ENCODE results near the gene HMGA1.
"Not testable (repeated sequence)": the region's sequence is repeated elsewhere in the genome, so short reads cannot be mapped to it uniquely, and the experiment has no call there.

The HMGA1 gene

DNA sequence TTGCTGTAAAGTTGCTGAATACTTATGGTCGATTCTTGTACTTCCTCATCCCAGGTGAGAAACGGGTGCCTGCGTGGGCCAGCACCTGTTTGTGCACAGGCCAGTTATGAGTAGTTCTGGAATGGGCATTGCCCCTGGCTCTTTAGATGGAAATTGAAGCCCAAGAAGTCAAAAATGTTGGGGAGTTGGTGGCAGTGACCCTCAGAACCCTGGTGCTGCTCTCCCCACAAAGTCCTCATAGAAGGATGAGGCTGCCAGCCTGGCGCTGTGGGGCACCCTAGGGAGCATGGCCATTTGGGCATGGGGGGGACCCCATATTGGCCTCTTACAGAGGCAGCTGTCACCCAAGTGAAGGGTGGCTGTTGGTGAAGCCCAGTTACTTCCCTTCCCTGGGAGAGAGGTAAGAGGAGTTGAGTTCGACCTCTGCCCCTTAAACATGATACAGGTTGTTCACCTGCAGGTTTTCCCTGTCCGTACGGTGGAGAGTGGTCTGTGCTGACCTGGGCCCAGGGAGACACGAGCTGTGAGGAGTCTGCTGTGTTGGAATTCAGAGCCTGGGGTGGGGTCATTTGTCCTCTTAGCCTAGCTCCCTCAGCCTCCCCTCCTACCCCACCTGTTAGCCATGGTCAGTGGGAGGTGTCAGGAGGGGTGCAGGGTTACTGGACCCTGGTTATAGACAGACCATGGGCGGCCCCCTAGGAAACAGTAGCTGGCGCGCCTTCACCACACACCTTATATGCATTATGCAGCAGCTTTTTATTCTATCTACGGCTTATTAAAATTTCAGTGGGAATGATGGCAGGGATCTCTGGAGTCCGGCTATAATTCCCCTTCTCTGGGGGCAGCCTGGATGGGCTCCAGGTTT lies 4.9 kb downstream of the HMGA1 start:
- no peak for DNase-seq

DNA sequence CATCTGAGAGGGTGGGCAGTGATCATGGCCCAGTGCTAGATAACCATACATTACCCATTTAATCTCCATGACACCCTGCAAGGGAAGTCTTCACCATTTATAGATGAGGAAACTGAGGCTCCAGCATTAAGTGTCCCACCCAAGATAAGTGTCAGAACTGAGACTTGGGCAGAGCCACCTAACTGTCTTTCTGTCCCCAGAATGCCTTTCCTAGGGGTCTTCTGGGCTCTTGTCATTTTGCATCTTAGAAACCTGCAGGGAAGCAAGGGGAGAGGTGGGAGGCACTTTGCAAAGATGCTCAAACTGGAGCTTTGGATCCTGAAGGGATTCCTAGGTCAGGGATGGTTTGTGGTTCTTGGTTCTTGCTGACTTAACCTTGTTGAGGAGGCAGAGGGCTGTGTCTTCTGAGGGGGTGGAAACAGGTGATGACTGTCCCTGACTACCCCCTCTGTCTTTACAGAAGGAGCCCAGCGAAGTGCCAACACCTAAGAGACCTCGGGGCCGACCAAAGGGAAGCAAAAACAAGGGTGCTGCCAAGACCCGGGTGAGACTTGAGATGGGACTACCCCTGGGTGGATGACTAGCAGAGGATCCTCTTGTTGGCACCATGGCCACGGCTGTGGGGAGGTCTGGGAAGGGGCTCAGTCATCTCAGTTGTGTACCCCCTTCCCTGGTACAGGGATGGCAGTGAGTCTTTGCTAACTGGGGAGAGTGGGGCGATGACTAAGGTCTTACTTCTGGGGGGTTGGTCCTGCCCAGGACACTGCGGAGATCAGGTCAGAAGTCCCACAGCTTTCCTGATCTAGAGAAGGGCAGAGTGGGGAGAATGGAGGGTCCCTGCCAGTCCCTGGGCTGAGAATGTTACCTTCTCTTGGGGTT lies 5.8 kb downstream of the HMGA1 start:
- DNase-seq = no peak

DNA sequence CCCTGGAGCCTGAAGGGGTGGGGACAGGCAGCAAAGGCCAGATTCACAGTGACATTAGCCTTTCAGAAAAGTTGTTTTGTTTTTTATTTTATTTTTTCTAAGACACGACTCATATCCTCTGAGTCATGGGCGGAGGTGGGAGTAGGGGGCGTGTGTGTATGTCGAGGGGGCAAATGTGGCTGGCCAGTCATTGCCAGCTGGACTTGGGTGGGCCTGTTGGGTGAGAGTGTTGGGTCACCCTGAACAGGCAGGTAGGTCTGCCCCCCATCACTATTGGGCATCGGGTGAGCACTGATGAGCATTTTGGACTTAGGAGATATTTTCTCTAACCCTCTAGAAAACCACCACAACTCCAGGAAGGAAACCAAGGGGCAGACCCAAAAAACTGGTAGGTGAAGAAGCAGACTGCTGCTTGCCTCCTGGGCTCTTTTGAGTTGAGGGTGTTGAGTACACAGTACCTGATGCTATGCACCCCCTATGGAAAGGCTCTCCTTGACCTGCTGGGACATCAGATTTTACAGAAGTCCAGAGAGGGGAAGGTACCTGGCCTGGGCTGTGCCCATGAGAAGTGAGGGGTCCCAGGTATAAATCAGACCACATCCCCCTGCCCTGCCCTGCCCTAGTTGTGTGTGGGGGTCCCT lies 6.6 kb downstream of the HMGA1 start:
- DNase-seq = no peak

DNA sequence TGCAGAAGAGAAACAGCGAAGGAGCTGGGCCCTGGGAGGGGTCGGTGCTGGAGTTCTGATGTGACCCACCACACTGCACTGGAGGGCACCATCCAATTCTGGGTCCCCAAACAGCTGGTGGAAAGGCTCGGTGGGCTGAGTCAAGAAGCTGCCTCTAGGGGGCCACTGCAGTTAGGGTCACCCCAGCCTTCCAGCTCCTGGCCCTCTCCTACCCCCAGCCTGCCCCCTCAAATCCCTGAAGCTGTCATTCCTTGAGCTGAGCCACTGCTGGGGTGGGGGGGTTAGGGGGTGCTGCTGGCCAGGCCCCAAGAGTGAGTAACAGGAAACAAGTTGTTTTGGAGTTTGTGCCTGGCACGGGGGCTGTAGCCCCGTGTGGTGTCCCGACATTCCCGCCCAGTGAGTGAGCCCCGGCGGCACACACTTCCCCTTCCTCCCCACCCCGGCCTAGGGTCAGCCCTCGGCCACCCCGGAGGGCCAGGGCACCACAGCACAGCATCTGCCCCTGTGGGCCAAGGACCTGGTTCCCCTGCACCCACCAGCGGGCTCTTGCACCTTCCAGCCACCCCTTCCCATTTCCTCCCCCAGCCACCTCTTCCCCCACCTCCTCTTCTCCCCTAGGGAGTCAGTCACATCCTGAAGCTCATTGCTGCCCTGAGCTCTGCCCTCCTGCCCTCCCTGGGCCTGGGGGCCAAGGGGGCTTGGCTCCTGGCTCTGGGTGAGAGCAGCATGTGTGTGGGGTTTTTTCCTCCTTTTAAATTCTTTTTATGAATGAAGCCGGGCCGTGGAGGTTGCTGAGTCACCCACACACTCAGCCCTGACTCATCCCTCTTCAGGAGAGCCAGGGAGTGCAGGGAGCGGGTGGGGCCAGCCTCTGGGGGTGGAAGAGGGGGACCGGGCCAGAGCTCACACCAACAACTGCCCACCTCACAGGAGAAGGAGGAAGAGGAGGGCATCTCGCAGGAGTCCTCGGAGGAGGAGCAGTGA lies 7.5 kb downstream of the HMGA1 start:
- DNase-seq = no peak

DNA sequence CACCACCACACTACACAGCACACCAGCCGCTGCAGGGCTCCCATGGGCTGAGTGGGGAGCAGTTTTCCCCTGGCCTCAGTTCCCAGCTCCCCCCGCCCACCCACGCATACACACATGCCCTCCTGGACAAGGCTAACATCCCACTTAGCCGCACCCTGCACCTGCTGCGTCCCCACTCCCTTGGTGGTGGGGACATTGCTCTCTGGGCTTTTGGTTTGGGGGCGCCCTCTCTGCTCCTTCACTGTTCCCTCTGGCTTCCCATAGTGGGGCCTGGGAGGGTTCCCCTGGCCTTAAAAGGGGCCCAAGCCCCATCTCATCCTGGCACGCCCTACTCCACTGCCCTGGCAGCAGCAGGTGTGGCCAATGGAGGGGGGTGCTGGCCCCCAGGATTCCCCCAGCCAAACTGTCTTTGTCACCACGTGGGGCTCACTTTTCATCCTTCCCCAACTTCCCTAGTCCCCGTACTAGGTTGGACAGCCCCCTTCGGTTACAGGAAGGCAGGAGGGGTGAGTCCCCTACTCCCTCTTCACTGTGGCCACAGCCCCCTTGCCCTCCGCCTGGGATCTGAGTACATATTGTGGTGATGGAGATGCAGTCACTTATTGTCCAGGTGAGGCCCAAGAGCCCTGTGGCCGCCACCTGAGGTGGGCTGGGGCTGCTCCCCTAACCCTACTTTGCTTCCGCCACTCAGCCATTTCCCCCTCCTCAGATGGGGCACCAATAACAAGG lies 8.5 kb downstream of the HMGA1 start:
- not testable (repeated sequence) for DNase-seq

DNA sequence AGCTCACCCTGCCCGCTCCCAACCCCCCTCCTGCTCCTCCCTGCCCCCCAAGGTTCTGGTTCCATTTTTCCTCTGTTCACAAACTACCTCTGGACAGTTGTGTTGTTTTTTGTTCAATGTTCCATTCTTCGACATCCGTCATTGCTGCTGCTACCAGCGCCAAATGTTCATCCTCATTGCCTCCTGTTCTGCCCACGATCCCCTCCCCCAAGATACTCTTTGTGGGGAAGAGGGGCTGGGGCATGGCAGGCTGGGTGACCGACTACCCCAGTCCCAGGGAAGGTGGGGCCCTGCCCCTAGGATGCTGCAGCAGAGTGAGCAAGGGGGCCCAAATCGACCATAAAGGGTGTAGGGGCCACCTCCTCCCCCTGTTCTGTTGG lies 9.1 kb downstream of the HMGA1 start:
- not testable (repeated sequence) for DNase-seq

DNA sequence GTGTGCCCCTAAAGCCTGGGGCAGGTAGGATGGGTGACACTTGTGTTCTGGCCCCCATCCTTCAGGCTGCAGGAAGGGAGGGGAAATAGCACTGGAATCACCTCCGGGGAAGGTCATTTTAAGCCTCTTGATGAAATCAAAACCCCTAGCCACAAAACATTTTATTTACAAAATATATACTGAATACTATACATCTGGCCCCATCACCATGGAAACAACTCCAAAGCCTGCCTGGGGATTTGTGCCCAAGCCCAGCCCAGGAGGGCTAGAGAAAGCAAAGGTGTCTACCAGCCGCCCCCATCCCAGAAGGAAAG lies 9.5 kb downstream of the HMGA1 start:
- no peak for DNase-seq

DNA sequence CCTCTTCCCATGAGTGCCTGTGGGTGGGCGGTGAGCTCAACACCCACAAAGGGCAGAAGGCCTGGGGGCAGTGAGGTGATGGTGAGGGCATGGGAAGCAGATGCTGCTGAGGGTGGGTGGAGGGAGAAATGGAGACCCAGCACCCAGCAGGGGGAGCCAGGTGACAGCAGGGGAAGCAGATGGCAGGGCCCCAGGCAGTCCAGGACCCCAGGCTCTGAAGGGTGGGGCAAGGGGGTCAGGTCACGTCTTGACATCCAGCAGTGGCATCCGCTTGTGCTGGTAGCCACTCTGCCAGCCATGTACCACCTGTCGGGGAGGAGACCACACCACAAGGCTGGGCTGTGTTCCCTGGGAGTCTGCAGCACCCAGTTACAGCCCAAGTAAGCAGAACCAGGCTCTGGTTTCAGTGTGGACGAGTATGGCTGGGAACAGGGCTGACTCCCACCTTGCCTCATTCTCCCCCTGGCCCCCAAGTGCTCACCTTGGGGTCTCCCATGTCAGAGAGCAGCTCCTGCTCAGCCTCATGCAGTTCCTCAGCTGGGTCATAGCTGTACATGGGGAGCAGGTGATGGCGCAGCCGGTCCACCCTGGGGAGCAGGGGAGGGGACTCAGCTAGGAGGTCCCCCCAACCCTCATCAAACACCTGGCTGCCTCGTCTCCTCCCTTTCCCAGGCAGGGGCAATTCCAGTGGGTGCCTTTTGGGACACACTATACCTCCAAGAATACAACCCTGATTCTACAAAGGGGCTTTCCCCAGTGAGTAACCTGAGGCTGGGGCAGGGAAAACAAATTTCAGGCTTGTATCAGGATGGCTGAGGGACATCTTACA lies 10.1 kb downstream of the HMGA1 start:
- peak; percentile 47 for DNase-seq

DNA sequence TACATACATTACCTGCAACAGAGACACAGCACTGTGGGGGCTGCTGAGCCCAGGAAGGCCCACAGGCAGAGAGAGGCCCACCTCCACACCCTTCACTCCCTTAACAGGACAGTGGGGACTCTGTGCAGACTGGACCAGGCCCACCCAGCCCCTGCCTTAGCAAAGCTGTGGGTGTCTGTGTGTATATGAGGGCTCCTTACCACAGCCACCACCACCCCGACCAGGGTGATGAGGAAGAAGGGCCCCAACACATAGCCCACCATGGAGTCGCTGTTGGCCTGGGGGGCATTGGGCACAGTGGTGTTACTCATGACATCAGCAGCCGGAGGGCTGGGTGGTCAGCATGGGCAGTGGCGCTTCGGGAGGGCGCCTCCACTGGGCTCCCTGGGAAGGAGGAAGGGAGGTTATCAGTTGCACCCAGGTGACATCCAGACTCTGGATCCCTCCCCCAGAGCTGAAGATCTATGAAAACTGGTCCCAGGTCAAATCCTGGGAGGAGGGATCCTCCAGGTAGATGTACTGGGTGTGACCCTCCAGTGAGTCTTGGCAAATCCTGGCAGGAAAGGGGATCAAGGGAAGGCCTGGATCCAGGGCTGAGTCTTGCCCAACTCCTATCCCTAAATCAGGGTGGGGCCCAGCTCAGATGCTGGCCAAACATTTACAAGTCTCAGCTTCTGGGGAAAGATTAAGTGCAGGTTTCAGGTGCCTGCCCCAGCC lies 11.0 kb downstream of the HMGA1 start:
- DNase-seq = no peak

DNA sequence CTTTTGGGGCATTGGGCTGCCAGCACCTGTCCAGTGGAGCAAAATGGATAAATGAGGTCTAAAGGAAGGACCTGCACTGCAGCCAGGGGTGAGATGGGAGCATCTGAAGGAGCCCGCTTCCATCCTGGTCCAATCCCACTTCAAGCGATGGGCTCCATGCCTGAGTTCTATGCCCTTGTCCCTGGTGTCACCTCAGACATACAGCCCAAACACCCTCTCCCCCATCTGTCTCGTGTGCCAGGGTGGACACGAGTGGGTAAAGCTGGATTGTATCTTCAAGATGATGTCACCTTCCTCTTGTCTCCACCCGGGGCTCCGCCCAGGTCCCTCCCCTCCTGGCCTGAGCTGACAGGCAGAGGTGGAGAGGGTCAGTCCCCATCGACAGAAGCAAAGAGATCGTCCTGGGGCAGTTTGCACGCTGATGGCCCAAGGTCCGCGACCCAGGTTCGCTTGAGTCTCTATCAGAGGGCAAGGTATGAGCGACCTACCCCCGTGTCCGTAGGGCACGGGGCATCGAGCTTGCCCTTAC lies 11.6 kb downstream of the HMGA1 start:
- DNase-seq = no peak

DNA sequence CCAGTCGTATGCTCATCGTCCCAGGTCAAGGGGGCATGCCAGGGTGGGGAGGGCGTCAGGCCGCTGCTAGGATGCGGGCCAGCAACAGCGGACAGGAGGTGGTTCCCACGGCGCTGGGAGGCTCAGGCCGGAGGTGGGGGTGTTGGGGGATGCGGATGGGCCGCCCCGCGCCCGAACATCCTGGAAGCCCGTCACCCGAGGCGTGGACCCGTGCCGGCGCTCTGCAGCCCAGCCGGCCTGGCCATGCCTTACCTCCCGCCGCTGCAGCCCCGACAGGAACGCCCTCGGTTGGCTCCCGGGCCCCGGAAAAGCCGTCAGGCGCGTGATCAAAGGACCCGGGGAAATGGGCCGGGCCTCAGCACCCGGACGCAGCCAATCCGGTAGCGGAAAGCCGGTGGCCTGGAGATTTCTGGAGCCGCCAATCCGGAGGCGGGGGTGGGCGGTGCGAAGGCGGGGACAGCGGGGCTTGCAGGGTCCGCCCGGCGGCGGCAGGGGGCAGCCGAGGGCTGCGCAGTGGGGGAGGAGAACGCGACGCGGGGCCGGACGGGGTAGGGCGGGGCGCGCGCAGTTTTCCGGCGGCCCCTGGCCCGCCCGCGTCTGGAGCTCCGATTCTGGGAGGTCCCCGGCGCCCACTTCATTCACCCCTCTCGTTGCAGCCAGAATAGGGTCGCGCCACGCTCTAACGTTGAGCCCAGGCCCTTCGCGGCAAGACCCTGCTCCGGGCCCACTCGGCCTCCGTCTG lies 12.2 kb downstream of the HMGA1 start, which contains the start of gene SMIM29:
SMIM29 (minus strand) TSS at position 280 of the 742 bp plus-strand sequence. CDS start 1,215 bp downstream, outside the sequence.
- peak; percentile 83 for DNase-seq

DNA sequence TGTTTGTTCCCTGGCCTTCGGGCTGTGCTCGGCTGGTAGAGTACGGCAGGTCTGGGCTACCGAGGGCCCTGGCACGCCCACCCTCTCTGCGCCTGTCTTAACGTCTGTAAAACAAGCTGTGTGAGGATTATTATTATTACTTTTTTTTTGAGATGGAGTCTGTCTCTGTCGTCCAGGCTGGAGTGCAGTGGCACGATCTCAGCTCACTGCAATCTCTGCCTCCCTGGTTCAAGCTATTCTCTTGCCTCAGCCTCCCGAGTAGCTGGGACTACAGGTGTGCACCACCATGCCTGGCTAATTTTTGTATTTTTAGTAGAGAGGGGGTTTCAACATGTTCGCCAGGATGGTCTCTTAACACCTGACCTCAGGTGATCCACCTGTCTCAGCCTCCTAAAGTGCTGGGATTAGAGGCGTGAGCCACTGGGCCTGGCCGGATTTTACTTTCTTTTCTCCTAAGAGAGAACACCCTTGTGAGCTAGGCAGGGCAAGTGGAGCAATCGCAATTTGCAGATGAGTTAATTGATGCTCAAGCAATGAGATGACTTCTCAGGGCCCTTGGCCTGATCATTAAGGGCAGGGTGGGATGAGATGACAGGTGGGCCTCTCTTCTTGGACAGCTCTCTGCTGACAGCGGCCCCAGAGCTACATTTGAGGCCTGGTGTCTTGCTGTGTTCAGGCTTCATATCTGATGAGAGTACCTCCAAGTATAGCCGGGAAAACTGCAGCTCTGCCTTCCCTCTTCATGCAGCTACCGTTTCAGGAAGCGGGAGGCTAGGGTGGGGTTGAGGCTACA lies 13.0 kb downstream of the HMGA1 start:
- no peak for DNase-seq

DNA sequence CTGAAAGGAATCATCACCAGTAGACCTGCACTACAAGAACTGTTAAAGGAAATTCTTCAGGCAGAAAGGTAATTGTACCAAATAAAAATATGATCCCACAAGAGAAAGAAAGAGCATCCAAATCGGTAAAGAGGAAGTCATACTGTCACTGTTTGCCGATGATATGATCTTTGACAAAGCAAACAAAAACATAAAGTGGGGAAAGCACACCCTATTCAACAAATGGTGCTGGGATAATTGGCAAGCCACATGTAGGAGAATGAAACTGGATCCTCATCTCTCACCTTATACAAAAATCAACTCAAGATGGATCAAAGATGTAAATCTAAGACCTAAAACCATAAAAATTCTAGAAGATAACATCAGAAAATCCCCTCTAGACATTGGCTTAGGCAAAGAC lies 15.7 kb downstream of the HMGA1 start:
- not testable (repeated sequence) for DNase-seq

DNA sequence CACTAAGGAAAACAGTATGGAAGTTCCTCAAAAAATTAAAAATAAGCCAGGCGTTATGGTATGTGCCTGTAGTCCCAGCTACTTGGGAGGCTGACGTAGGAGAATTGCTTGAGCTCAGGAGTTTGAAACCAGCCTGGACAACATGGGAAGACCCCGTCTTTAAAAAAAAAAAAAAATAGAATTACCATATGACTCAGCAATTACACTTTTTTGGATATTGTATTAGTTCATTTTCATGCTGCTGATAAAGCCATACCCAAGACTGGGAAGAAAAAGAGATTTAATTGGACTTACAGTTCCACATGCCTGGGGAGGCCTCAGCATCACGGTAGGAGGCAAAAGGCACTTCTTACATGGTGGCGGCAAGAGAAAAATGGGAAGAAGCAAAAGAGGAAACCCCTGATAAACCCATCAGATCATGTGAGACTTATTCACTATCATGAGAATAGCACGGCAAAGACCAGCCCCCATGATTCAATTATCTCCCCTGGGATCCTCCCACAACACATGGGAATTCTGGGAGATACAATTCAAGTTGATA lies 22.9 kb downstream of the HMGA1 start:
- no peak for DNase-seq

DNA sequence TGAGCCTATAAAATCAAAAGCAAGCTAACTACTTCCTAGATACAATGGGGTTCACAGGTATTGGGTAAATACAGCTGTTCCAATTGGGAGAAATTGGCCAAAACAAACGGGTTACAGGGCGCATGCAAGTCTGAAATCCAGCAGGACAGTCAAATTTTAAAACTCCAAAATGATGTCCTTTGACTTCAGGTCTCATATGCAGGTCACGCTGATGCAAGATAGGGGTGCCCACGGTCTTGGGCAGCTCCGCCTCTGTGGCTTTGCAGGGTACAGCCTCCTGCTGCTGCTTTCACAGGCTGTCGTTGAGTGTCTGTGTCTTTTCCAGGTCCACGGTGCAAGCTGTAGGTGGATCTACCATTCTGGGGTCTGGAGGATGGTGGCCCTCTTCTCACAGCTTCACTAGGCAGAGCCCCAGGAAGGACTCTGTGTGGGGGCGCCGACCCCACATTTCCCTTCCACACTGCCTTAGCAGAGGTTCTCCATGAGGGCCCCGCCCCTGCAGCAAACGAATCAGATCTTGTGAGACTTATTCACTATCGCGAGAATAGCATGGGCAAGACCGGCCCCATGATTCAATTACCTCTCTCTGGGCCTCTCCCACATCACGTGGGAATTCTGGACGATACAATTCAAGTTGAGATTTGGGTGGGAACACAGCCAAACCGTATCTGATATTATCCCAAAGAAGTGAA lies 24.0 kb downstream of the HMGA1 start:
- no peak for DNase-seq

DNA sequence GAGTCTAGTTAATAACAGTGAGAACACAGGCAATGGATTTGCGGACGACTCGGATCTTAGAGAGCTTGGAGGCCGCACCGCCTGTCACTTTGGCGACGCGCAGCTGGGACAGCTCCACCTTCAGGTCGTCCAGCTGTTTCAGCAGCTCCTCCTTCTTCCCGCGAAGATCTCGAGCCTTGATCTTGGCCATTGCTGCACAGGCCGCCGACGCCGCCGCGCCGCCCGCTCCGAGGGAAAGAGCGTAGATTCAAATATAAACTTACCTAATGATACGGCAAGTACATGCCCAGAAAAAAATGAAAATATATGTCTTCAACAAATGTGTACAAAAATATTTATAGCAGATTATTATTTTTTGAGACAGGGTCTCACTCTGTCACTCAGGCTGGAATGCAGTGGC lies 26.8 kb downstream of the HMGA1 start:
- not testable (repeated sequence) for DNase-seq

DNA sequence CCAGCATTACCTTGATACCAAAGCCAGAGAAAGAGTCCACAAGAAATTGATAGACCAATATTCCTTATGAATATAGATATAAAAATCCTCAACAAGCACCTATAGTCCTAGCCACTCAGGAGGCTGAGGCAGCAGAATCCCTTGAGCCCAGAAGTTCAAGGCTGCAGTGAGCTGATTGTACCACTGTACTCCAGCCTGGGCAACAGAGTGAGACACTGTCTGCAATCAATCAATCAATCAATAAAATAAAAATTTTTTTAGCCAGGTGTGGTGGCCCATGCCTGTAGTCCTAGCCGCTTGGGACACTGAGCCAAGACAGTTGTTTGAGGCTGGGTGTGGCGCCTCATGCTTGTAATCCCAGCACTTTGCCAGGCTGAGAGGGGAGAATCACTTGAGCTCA lies 31.1 kb downstream of the HMGA1 start:
- DNase-seq = no peak
